GM18499 (cell line): ENCODE measurements around the gene CST9.
"Not testable (repeated sequence)": the region's sequence is repeated elsewhere in the genome, so short reads cannot be mapped to it uniquely, and the experiment has no call there.

Experiments used
- ATAC-seq: cut with Tn5 transposase; IDR thresholded peaks from one replicate; pipeline ENCODE4 v1.9.1; 2021; ENCODE audit warnings: moderate number of reproducible peaks; ENCODE audit not compliant: insufficient read depth, unreplicated experiment

Gene CST9

DNA sequence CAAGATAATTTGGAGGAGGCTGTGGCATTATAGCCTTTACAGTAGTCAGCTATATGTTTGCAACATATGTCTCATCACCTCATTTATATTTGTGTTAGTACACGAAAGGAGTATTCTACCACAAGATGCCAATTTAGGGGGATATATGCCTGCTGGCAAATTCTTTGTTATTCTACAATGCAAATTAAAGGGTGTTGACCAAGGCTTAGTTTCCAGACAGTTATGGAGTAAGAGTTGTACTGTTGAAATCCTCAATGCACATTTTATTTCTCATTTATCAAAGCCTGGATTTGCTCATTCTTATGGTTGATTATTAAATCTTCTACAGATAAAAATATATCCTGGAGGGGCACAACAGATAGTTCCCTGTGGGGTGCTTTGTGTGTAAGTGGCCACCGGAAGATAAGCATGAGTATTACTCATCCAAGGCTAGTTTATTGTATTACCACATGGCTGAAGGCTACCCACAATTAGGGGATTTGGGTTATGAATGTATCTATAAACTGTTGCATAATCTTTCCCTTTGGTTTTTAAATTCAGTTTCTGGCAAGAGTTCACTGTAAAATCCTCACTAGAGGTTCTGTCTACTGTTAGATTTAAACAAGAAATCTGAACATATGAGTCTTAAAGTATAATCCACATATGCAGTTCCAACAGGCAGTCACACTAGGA is 9.0 kb downstream of the CST9 start:
- no peak for ATAC-seq

DNA sequence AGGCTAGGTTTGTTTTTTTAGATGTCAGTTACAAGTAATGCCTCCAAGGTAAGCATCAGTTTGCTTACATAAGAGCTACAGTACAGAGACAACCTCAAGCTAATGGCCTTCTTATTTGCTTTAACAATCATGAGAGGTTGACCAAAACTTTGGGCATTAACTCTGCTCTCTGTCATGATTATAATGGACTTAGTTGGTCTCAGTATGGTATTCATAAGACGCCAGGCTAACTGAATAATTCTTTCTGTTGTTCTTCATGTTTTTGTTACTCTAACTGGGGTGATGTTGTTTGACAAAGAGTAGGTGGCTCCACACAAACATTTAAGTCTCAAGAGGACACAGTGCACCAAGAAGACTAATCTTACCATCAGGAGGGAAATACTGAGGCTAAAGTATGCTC is 9.8 kb downstream of the CST9 start:
- no peak for ATAC-seq

DNA sequence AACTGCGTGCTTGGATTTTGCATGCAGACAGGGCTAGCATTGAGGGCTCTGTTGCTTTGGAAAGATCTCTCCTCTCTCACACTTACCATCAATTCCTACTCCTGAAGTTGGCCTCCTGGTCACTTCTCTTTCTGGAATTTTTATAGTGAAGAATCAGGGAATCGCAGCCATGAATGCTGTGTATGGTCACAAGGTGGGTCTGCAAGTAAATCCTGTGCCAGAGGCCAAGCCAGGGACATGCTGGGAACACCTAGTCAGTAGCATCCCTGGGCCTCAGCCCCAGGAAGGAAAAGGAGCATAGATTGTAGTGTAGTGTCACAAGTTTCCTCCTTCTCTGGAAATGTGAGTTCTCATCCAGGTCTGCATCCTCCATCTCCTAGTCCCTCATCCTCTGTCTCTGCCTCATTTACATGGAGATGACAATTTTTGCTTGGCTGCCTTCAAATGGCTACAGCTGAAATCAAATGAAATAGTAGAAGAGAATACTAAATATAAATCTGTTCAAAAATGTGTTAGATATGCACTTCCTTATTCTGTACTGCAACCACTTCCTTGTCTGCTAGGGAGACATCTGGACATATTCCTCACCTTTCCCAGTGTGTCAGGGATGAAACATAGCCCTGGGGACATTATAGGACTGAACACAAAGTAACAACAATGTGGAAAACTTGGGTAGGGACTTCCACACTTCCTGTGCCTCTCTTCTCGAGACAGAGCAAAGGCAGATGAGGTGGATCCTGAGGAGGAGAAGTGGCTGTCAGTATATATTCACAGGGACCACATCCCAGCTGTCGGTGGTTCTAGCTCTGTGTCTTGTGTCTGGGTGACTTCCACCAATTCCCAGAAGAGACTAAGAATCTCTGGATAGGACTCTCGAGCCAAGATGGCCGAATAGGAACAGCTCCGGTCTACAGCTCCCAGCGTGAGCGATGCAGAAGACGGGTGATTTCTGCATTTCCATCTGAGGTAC is 17.0 kb downstream of the CST9 start:
- no peak for ATAC-seq

DNA sequence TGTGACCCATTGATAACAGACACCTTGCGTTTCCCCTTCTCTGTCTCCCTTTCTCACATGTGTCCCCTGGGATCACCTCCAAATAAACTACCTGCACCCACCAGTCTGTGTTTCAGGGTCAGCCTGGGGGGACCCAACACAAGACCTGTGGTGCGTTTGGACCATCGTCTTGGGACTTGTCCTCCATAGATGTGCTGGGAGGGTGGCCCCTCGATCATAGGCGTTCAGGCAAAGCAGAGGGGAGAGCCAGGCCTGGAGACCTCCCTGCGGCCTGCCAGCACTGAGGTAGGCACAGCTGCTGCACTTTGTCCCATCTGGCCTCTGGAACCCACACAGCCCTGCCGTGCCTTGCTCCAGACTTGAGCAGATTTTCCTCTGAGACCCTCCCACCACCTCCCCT is 18.1 kb downstream of the CST9 start:
- ATAC-seq, result no peak

DNA sequence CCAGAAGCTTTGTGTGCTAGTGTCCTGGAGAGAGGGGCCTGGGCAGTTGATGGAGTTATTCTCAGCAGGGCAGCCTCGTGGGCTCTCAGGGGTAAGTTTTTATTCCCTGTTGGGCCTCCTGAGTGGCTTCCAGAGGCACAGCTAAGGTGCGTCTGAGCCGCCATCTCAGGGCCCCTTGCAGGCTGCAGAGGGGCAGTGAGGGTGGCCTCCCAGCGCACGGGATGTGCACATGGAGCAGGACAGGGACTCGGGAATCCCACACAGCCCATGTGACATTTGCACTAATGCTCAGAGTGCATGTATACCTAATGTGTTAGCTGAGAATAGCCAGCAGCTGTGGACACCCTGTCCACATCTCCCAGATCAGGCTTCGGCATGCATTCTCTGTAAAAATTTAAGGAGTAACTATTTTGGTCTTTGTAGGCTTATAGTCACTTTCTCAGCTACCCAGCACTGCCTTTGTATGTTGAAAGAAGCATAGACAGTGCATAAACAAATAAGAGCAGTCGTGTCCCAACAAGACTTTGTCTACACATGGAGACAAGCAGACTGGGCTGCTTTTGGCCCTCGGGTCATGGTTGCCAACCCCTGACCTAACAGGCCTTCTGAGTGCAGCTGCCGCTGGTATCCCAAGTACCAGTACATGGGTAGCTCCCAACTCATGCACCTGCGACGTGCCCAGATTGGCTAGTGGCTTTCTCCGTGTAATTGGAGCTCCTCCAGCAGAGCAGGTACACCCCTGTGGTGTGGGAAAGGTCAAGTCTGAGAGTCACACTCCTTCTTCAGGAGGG is 18.8 kb downstream of the CST9 start:
- no peak for ATAC-seq

DNA sequence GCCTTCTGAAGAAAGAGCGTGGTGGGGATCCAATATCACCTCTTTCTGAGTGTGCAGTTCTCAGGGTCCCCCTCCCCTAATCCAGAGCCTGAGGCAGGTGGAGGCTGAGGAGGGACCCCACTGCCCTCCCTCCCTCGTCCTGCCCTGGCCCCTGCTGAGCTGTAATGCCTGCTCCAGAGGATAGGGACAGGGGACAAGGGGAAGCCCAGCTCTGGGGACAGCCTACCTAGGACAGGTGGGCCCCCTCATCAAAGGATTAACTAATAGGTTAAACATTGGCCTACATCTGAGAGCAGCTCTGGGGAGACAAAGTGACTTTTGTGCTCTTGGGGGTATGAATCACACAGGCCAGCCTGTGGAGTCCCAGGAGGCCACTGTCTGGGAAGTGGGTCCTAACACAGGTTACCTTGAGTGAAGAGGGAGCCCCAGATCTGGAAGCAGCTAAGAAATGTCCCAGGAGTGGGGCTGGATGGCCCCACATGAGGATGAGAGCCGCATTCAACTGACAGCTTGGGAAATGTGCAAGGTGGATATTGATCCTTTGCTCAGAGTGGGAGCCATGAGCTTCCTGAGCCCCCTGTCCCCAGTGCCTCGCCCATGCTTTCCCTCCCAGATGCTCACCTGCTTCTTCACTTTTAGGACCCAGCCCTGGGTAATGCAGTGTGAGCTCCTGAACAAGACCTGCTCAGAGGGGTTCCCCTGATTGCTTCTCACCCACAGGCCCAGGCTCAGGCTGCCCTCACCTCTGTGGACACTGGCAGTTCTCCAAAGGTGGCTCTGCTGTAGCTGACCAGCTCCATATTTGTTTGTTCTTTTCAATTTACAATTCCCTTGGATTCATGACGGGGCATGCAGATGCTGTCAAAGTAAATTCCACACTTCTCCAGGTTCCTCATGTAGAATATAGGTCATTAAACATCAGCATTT is 19.6 kb downstream of the CST9 start:
- ATAC-seq, result no peak

DNA sequence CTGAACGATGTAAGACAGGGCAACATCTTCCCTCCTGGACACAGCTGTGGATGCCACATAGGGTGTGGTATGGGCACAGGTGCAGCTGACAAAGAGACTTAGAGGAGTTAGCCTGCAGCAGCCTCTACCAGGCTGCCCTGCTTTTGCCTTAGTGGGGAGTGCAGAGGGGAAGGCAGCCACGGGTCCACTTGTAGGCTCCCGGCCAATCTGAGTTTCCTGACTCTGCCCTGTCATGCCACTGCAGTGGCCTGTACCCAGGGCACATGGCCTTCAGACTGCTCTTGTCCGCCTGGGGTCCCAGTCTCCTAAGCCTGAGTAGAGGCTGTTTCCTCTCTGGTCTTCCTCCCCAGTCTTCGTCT is 20.3 kb downstream of the CST9 start:
- no peak for ATAC-seq

DNA sequence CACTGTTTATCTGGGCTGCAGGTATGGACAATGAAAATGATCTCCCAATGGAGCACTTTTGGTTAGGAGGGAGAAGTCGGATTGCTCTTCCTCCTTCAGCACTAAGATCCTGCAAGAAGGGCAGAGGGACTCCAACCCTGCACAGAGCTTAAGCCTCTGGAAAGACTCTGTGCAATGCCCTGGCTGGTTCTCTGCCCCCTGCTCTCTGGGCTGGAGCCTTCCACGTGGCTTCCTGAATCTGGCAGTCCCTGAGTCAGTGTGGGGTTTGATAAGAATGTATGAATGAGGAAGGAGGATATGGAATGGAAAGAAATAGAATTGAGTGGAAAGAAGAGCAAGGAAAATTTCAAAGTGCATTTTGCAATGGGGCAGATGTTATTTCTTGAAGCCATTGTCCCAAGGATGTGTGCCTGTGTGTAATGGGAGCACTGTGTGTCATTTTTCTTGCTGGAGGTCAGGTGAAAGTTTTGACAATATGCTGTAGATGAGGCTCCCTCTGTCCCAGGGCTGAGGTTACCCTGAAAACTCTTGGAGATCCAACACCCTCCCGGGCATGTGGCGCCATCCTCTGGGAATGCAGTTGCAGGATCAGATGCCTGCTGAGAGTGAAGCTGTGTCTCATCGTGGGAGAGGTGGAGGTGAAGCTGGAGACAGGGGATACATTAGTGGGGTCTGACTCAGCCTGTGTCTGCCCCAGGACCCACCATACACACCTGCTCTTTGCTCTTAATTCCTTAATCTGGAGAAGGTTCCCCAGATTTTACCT is 21.1 kb downstream of the CST9 start:
- no peak for ATAC-seq

DNA sequence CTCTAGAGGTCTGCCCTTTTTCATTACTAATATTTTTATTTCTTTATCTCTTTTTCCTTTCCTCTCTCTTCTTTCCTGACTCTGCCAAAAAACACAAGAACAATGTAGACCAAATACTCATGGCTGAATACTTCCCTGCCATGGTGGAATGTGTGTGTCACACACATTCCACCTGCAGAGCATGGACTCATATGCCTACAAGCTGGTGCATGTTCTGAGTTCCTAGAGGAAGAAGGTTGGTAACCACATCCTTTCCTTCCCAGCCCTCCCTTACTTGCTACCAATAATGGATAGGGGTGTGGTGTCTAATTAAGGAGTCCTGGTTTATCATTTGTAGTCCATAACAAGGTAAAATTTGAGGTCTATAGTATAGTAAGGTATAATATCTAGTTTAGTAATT is 22.2 kb downstream of the CST9 start:
- ATAC-seq, result no peak

DNA sequence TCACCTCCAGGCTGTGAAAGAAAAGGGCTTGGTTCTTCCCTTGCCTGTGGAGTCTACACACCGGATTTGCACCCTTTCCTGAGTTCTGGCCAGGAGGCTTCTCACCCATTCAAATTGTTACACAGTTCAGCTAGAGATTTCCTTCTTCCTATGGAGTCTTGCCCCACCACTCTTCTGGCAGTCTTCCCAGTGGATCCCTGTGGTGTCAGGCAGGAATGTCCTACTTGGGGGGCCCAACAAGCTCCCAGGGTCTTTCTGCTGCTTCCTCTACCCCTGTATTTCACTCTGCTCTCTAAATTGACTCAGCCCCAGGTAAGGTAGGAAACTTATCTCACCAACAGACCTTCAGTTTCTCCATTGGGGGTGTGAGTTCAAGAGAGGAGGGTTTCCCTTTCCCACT is 23.4 kb downstream of the CST9 start:
- no peak for ATAC-seq

DNA sequence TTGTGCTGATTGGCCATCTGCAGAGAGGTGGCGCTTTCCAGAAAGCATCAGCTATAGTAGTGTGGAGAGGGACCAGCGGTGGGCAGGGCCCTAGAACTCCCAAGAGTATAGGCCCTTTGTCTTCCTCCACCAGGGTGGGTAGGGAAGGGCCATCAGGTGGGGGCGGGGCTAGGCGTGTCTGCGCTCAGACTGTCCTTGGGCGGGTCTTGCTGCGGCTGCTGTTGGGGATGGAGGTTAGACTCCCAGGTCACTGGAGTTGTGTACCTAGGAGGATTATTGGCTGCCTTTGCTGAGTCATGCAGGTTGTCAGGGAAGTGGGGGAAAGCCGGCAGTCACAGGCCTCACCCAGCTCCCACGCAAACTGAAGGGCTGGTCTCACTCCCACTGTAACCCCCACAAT is 23.9 kb downstream of the CST9 start:
- not testable (repeated sequence) for ATAC-seq

DNA sequence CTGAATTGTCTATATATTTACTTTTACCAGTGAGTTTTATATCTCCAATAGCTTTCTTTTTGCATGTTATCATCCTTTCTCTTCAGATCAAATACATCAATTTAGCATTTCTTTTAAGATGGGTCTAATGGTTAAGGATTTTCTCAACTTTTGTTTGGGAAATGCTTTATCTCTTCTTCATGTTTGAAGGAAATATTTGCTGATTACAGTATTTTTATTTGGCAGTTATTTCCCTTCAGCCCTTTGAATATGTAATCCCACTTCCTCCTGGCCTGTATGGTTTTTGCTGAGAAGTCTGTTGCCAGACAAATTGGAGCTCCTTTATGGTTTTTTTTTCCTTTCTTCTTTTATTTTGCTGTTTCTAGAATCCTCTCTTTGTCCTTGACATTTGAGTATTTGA is 30.7 kb downstream of the CST9 start:
- ATAC-seq, result no peak

DNA sequence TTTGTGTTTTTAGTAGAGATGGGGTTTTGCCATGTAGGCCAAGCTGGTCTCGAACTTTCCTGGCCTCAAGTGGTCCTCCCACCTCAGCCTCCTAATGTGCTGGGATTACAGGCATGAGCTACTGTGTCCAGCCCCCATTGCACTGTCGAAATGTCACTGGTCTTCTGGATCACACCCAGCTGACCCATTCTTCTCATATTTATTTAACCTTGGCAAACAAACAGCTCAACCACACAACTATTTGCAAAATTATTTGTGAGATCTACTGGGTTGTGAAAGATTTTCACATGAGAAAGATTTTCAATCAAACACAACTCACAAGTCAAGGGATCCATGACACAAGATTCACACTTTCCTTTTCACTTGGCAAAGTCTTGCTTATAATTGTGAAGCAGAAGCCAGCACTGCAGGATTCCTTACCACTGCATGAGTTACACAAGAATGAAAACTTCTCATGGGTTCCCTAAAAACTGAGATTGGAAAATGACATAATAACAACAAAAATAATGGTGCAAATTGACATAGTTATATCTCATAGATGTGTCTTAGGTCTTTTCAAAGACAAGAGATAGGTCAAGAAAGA is 35.4 kb downstream of the CST9 start:
- ATAC-seq, result no peak

DNA sequence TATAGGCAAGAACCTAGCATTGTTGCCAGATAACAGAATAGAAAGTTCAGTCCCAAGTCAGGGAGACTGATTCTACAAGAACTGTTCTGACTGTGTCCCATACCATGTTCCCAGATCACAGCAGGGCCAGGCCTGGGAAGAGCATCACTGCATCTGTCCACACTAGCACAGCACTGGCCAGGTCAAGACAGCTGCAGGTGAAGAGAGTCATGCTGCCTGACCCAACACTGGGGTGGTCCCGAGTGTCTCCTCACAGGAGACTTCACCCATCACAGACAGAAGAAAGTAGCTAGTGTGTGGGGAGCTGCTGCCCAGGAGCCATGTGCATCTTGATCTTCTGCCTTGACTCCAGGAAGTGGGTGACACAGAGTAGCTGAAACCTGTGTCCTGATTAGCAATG is 36.1 kb downstream of the CST9 start:
- ATAC-seq, result no peak

DNA sequence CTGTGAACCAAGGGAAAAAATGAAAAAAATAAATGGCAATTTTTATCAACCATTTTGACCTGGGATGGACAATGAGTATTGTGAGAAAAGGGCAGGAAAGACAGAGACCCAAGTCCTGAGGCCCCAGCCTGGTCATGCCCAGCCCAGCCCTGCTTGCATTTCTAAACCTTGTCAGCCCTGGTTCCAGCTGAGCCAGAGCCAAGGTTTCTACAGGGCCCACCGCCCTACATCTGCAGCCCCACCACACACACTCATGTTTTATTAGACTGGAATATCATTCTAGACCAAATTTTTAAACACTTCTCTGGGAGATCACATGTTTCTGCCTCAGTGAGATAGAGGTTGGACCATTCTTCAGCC is 36.8 kb downstream of the CST9 start:
- no peak for ATAC-seq

DNA sequence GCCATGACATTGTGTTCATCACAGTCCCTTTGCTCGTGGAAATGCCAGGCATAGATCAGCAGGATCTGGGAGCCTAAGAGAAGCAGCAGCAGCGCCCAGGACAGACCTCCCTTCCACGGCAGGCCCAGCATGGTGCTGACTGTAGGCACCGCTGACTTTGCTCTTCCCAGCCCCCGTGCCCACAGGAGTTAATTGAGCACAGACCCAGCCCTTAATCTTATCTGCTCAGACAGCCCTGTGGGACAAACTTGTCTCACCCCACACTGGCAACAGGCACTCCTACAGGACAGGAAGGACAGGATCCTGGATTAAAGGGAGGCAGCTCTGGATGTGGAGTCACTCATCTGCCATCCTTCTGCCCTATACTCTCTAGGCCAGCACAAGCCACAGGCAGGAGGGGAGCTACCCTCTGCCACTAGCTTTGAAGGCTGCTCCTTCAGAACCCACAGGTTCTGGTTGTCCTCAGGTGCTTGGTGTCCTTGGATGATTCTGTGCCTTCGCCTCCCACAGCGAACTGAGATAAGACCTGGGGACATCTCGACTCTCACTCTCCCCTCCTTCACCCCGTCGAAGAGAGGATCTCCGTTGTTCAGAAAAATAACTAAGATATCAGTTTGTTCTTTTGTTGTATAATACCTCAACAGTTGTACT is 37.3 kb downstream of the CST9 start, which contains the start of gene CST9L:
TSS of gene CST9L (minus strand) at position 165 of the 651 bp plus-strand sequence. CDS start at position 131, 34 bp downstream.
- no peak for ATAC-seq

DNA sequence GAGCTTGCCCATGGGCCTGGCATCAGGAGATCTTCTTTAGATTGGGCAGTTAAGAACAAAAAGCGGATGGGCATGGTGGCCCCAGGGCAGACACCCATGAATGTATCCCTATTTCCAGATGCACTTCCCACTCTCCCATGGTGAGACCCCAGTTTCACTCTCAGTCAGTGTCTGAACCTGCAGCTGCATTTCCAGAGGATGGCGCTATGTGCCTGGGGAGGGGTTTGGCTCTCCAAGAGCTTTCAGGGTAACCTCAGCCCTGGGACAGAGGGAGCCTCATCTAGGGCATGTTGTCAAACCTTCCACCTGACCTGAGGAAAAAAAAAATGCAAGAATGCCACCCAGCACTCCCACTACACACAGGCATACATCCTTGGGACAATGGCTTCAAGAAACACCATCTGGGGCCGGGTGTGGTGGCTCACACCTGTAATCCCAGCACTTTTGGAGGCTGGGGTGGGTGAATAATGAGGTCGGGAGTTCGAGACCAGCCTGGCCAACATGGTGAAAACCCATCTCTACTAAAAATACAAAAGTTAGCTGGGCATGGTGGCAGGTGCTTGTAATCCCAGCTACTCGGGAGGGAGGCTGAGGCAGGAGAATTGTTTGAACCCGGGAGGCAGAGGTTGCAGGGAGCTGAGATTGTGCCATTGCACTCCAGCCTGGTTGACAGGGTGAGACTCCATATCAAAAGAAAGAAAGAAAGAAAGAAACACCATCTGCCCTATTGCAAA is 39.4 kb downstream of the CST9 start:
- no peak for ATAC-seq
